OCI-LY7 (cell line): ENCODE data around the gene PHYKPL.

Experiments
- CTCF ChIP-seq: fragments of 200-600 bp; sonication (generic); conservative IDR thresholded peaks from 2 replicates; pipeline ENCODE4 v1.5.1; 2014; ENCODE audit warnings: mild to moderate bottlenecking, antibody characterized with exemption, low read length, moderate library complexity, mixed read lengths
- EZH2phosphoT487 ChIP-seq: fragments of 200-600 bp; sonication (generic); IDR thresholded peaks from 2 replicates; pipeline ENCODE4 v1.6.1; 2018; ENCODE audit warnings: low read depth, borderline replicate concordance, mild to moderate bottlenecking, mixed run types, antibody characterized with exemption, low read length, moderate library complexity, mixed read lengths

DNA sequence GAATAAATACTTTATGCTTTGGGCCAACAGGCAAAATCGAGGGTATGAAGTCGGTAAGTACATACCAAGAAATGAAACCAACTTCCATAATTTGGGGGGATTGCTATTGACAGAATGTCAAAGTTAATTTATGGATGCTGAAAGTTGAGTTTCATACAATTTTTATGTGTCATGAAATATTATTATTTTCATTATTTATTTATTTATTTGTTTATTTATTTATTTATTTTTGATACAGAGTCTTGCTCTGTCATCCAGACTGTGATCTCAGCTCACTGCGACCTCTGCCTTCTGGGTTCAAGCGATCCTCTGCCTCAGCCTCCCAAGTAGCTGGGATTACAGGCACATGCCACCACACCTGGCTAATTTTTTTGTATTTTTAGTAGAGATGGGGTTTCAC lies 40.9 kb downstream of the PHYKPL start:
- TF ChIP-seq CTCF = no peak
- TF ChIP-seq EZH2phosphoT487 = no peak
